ENCODE results near the gene PAPPA2. TPM values are rescaled to one million over a fixed set of nuclear protein-coding genes. Genes with fewer than 3 reads are reported as not detected.

Gene PAPPA2
- total and polyA plus RNA-seq, 9 of the 15 experiments (the other 6 are each of a cell fraction or from before 2014, with no cell fraction given): 0.01 to 0.15 (median 0.05) TPM; not detected in 2

- in situ Hi-C loops (cut with MboI) (no loop called here), intact Hi-C loops (cut with micrococcal nuclease) (no loop called here)
- Histone ChIP-seq H3K27ac (ENCODE audit: extremely low read depth, low read depth, low read length) (no peak overlapping the region), H3K9ac (ENCODE audit: insufficient read depth in 1 of 2, low read depth in 2 of 2, low read length in 2 of 2) (no peak overlapping the region), H2AFZ (ENCODE audit: low read depth, low read length) (no peak overlapping the region), H3K4me1 (replicated peaks in 1 of 2; ENCODE audit: control insufficient read depth in 2 of 2, insufficient read depth in 2 of 2, low read length in 2 of 2) (peaks cover 12 to 32% of the 10 kb centered on the region in 2 experiments), H3K9me1 (ENCODE audit: control insufficient read depth, insufficient read depth, low read length) (no peaks in the 10 kb centered on the region), H3K4me2 (ENCODE audit: insufficient read depth, low read length) (no peak overlapping the region), H3K9me3 (replicated peaks; ENCODE audit: control insufficient read depth, insufficient read depth, low read depth, low read length) (no peaks in the 10 kb centered on the region), H3K36me3 (ENCODE audit: control insufficient read depth, insufficient read depth, low read length) (no peaks in the 10 kb centered on the region), H3K27me3 (ENCODE audit: control insufficient read depth in 2 of 2, insufficient read depth in 2 of 2, low read length in 2 of 2) (no peaks in the 10 kb centered on the region), H4K20me1 (replicated peaks; ENCODE audit: control insufficient read depth, insufficient read depth, low read length) (no peaks in the 10 kb centered on the region), H3K4me3 (no peak overlapping the region), H3K79me2 (ENCODE audit: control insufficient read depth, insufficient read depth, low read length) (no peaks in the 10 kb centered on the region)
- WGBS (ENCODE audit: insufficient coverage, low coverage, missing lambda C conversion rate): 82% methylated on average over 3 of the region's 3 CpGs
- POLR2A ChIA-PET: no interaction called here
- DNase-seq (ENCODE audit: extremely low read depth in 1 of 4, low spot score in 3 of 4) (no peak), ATAC-seq (no peak), FAIRE-seq (no peak)
- CTCF ChIA-PET (ENCODE audit: low intra/inter-chr PET ratio): no interaction called here
- BruUV-seq (replicated peaks): no TSS peak
- no peak for TF ChIP-seq CREB1 (IDR thresholded peaks at IDR 0.05)
- TF ChIP-seq CREB1 (CRISPR knock-in tag; IDR thresholded peaks at IDR 0.05): no peak
- peak; percentile 89 for TF ChIP-seq RBM25 (IDR thresholded peaks at IDR 0.05; ENCODE audit: low read depth, low read length, severe bottlenecking)
- TF ChIP-seq BCOR (IDR thresholded peaks at IDR 0.05): peak; percentile 50; the same call in 1 of the 2 replicates
These were observed 389.1 kb downstream of the PAPPA2 start for GRCh38 chr1:176852124-176852523.

GRCh38 chr1:176853503-176853902 is 390.5 kb downstream of the PAPPA2 start:
- Histone ChIP-seq H2AFZ (ENCODE audit: low read depth, low read length) (peak overlapping the region; percentile 41; the same call in 1 of the 2 replicates), H3K4me3 (no peak overlapping the region), H3K79me2 (ENCODE audit: control insufficient read depth, insufficient read depth, low read length) (no peaks in the 10 kb centered on the region), H3K9me3 (replicated peaks; ENCODE audit: control insufficient read depth, insufficient read depth, low read depth, low read length) (no peaks in the 10 kb centered on the region), H3K4me2 (ENCODE audit: insufficient read depth, low read length) (peak overlapping the region; percentile 6; the same call in 1 of the 2 replicates), H3K27me3 (ENCODE audit: control insufficient read depth in 2 of 2, insufficient read depth in 2 of 2, low read length in 2 of 2) (no peaks in the 10 kb centered on the region), H3K36me3 (ENCODE audit: control insufficient read depth, insufficient read depth, low read length) (no peaks in the 10 kb centered on the region), H3K4me1 (replicated peaks in 1 of 2; ENCODE audit: control insufficient read depth in 2 of 2, insufficient read depth in 2 of 2, low read length in 2 of 2) (peaks cover 12 to 43% of the 10 kb centered on the region in 2 experiments), H3K27ac (ENCODE audit: extremely low read depth, low read depth, low read length) (no peak overlapping the region), H3K9me1 (ENCODE audit: control insufficient read depth, insufficient read depth, low read length) (no peaks in the 10 kb centered on the region), H4K20me1 (replicated peaks; ENCODE audit: control insufficient read depth, insufficient read depth, low read length) (no peaks in the 10 kb centered on the region), H3K9ac (ENCODE audit: insufficient read depth in 1 of 2, low read depth in 2 of 2, low read length in 2 of 2) (peak overlapping the region in 1 of 2 experiments; percentile 45; a peak in 1 of 4 replicates)
- WGBS (ENCODE audit: insufficient coverage, low coverage, missing lambda C conversion rate): 0% methylated on average over 3 of the region's 3 CpGs
- CTCF ChIA-PET (ENCODE audit: low intra/inter-chr PET ratio): no interaction called here
- in situ Hi-C loops (cut with MboI) (no loop called here), intact Hi-C loops (cut with micrococcal nuclease) (loop anchor here (1.0 kb wide), 1 partner anchor 26 kb away; no protein-coding TSS in a partner anchor)
- POLR2A ChIA-PET: interaction anchor here (0.6 to 1.0 kb wide), 3 partner anchors 11 to 366 kb away, joined by 3 to 4 read pairs (median 3); no protein-coding TSS in a partner anchor
- no TSS peak for BruUV-seq (replicated peaks)
- peak; percentile 35 to 83 (median 57) for DNase-seq (ENCODE audit: extremely low read depth in 1 of 4, low spot score in 3 of 4)
- peak; percentile 79 for FAIRE-seq
- ATAC-seq: peak; percentile 88
- TF ChIP-seq HMGN3 (IDR thresholded peaks at IDR 0.05; ENCODE audit: borderline replicate concordance, extremely low read depth, insufficient read length, low read depth, low read length): peak; percentile 30
- TF ChIP-seq TCF7L2 (IDR thresholded peaks at IDR 0.05; ENCODE audit: low read depth, low read length): no peak
- no peak for TF ChIP-seq STAG1 (CRISPR knock-in tag; IDR thresholded peaks at IDR 0.05; ENCODE audit: borderline replicate concordance)
- peak; percentile 14; the same call in 1 of the 2 replicates for TF ChIP-seq DPF2 (IDR thresholded peaks at IDR 0.05)
- TF ChIP-seq FOXA1 (IDR thresholded peaks at IDR 0.05; ENCODE audit: borderline replicate concordance): no peak
- no peak for TF ChIP-seq SMAD2 (IDR thresholded peaks at IDR 0.05; ENCODE audit: low read depth, low read length)
- no peak for TF ChIP-seq ZFX (CRISPR knock-in tag; IDR thresholded peaks at IDR 0.05)
- TF ChIP-seq NCOR1 (IDR thresholded peaks at IDR 0.05): no peak; the same call in 1 of the 2 replicates
- TF ChIP-seq ZNF518B (CRISPR knock-in tag; IDR thresholded peaks at IDR 0.05): no peak
- TF ChIP-seq NONO (IDR thresholded peaks at IDR 0.05; ENCODE audit: low read depth in 2 of 2, low read length in 1 of 2): no peak
- TF ChIP-seq EP300 (IDR thresholded peaks at IDR 0.05; ENCODE audit: low read length): peak; percentile 59; the same call in 1 of the 2 replicates
